HUES48 (cell line): ENCODE results near the gene ZDHHC22.

Experiments used
- H3K27ac ChIP-seq: one replicate; pipeline ENCODE4 v1.7.0; 2013; ENCODE audit warnings: low read depth, low read length, inconsistent platforms
- H3K27me3 ChIP-seq: 2 replicates; pipeline ENCODE4 v1.6.1; 2013; ENCODE audit warnings: mild to moderate bottlenecking, low read length; ENCODE audit not compliant: control insufficient read depth, insufficient read depth
- H3K36me3 ChIP-seq: 2 replicates; pipeline ENCODE4 v1.6.1; 2013; ENCODE audit warnings: low read length; ENCODE audit not compliant: control insufficient read depth, insufficient read depth
- H3K4me1 ChIP-seq: 2 replicates; pipeline ENCODE4 v1.6.1; 2013; ENCODE audit warnings: mild to moderate bottlenecking, low read length; ENCODE audit not compliant: control insufficient read depth, insufficient read depth
- H3K4me3 ChIP-seq: 2 replicates; pipeline ENCODE4 v1.5.1; 2013; ENCODE audit warnings: mild to moderate bottlenecking, low read depth, low read length
- H3K9ac ChIP-seq: 2 replicates; pipeline ENCODE4 v1.6.1; 2013; ENCODE audit warnings: mild to moderate bottlenecking, low read depth, low read length, moderate library complexity
- H3K9me3 ChIP-seq: 2 replicates; pipeline ENCODE4 v1.6.1; 2013; ENCODE audit warnings: low read length; ENCODE audit not compliant: control insufficient read depth, insufficient read depth

Gene ZDHHC22

GRCh38 chr14:77088645-77089044 lies 52.9 kb downstream of the ZDHHC22 start:
- Histone ChIP-seq H3K9ac (peak overlapping the region; percentile 53; the same call in 1 of the 2 replicates), H3K27me3 (no peaks in the 10 kb centered on the region), H3K4me3 (peak overlapping the region; percentile 34; the same call in 1 of the 2 replicates), H3K4me1 (peaks cover 37% of the 10 kb centered on the region), H3K27ac (peak overlapping the region; percentile 89), H3K9me3 (no peaks in the 10 kb centered on the region), H3K36me3 (no peaks in the 10 kb centered on the region)

GRCh38 chr14:77088219-77088618 lies 53.4 kb downstream of the ZDHHC22 start:
- peak overlapping the region; percentile 89 for H3K27ac ChIP-seq
- no peaks in the 10 kb centered on the region for H3K36me3 ChIP-seq
- H3K4me1 ChIP-seq, result peaks cover 37% of the 10 kb centered on the region
- no peaks in the 10 kb centered on the region for H3K27me3 ChIP-seq
- H3K4me3 ChIP-seq, result peak overlapping the region; percentile 42
- H3K9ac ChIP-seq, result peak overlapping the region; percentile 53
- H3K9me3 ChIP-seq, result no peaks in the 10 kb centered on the region

- Histone ChIP-seq H3K4me1 (peaks cover 37% of the 10 kb centered on the region), H3K4me3 (0 out of 2 replicates have a peak overlapping the region, but pooled peaks have one; percentile 42), H3K9ac (peak overlapping the region; percentile 49), H3K27ac (peak overlapping the region; percentile 89), H3K36me3 (no peaks in the 10 kb centered on the region), H3K27me3 (no peaks in the 10 kb centered on the region), H3K9me3 (no peaks in the 10 kb centered on the region)
These were observed 54.0 kb downstream of the ZDHHC22 start for GRCh38 chr14:77087631-77088030.

- Histone ChIP-seq H3K27me3 (no peaks in the 10 kb centered on the region), H3K4me3 (no peak overlapping the region), H3K9ac (no peak overlapping the region), H3K36me3 (no peaks in the 10 kb centered on the region), H3K4me1 (peaks cover 37% of the 10 kb centered on the region), H3K27ac (peak overlapping the region; percentile 79), H3K9me3 (no peaks in the 10 kb centered on the region)
These were observed 54.6 kb downstream of the ZDHHC22 start for GRCh38 chr14:77086951-77087350.

- H3K36me3 ChIP-seq, result no peaks in the 10 kb centered on the region
- peaks cover 37% of the 10 kb centered on the region for H3K4me1 ChIP-seq
- no peaks in the 10 kb centered on the region for H3K9me3 ChIP-seq
- peak overlapping the region; percentile 16; the same call in 1 of the 2 replicates for H3K9ac ChIP-seq
- no peaks in the 10 kb centered on the region for H3K27me3 ChIP-seq
- peak overlapping the region; percentile 79 for H3K27ac ChIP-seq
- H3K4me3 ChIP-seq, result no peak overlapping the region
These were observed 55.4 kb downstream of the ZDHHC22 start for GRCh38 chr14:77086017-77086727.

GRCh38 chr14:77085538-77085937 lies 56.1 kb downstream of the ZDHHC22 start:
- no peaks in the 10 kb centered on the region for H3K9me3 ChIP-seq
- H3K27me3 ChIP-seq, result no peaks in the 10 kb centered on the region
- peaks cover 37% of the 10 kb centered on the region for H3K4me1 ChIP-seq
- no peak overlapping the region for H3K4me3 ChIP-seq
- peak overlapping the region; percentile 79 for H3K27ac ChIP-seq
- no peak overlapping the region for H3K9ac ChIP-seq
- no peaks in the 10 kb centered on the region for H3K36me3 ChIP-seq

- H3K4me1 ChIP-seq, result peaks cover 37% of the 10 kb centered on the region
- H3K36me3 ChIP-seq, result no peaks in the 10 kb centered on the region
- H3K27ac ChIP-seq, result peak overlapping the region; percentile 79
- no peaks in the 10 kb centered on the region for H3K9me3 ChIP-seq
- H3K27me3 ChIP-seq, result no peaks in the 10 kb centered on the region
- H3K4me3 ChIP-seq, result no peak overlapping the region
- H3K9ac ChIP-seq, result no peak overlapping the region
These were observed 56.6 kb downstream of the ZDHHC22 start for GRCh38 chr14:77084985-77085384.

GRCh38 chr14:77083082-77083481 lies 58.5 kb downstream of the ZDHHC22 start:
- Histone ChIP-seq H3K36me3 (no peaks in the 10 kb centered on the region), H3K4me3 (no peak overlapping the region), H3K27me3 (no peaks in the 10 kb centered on the region), H3K4me1 (peaks cover 25% of the 10 kb centered on the region), H3K9ac (no peak overlapping the region), H3K27ac (no peak overlapping the region), H3K9me3 (no peaks in the 10 kb centered on the region)

GRCh38 chr14:77082356-77082755 lies 59.2 kb downstream of the ZDHHC22 start:
- peaks cover 19% of the 10 kb centered on the region for H3K4me1 ChIP-seq
- no peak overlapping the region for H3K27ac ChIP-seq
- H3K36me3 ChIP-seq, result no peaks in the 10 kb centered on the region
- H3K27me3 ChIP-seq, result no peaks in the 10 kb centered on the region
- H3K4me3 ChIP-seq, result no peak overlapping the region
- no peaks in the 10 kb centered on the region for H3K9me3 ChIP-seq
- no peak overlapping the region for H3K9ac ChIP-seq
